A549 (cell line): ENCODE results near the gene PTGER1. TPM values are rescaled to one million over a fixed set of nuclear protein-coding genes. Genes with fewer than 3 reads are reported as not detected.

ENCODE experiments used
- ATAC-seq, 2 experiments: fragments of 200-7000 bp in 1 of 2; fragments of >200 bp in 1 of 2; cut with Nextera tagmentation in 1 of 2; cut with Tn5 transposase in 1 of 2; 3 replicates each; pipeline versions ENCODE4 v1.8.0 to v1.9.1; 2018 to 2020; ENCODE audit warnings: mild to moderate bottlenecking in 1 of 2, moderate library complexity in 1 of 2
- CTCF ChIA-PET: fragments of 300-600 bp; sonication (Branson Sonifier 250); formaldehyde crosslinking; extraction: SDS; loops from one replicate; lab custom pipeline; 2021; ENCODE audit warnings: antibody characterized with exemption, inconsistent platforms; lab: Yijun Ruan, JAX
- POLR2A ChIA-PET: fragments of 350-600 bp; formaldehyde crosslinking; extraction: SDS; loops from one replicate; lab custom pipeline; 2021; ENCODE audit warnings: antibody characterized with exemption, inconsistent platforms; lab: Yijun Ruan, JAX
- DNase-seq, 2 experiments: peaks; one replicate each; pipeline versions ENCODE4 v3.0.0 to v3.0.0-alpha.2; 2011 to 2016; ENCODE audit warnings: low read depth in 1 of 2, low spot score in 1 of 2
- FAIRE-seq: peaks from 2 replicates; lab custom pipeline; 2011; peaks lifted over from hg19 to GRCh38; lab: Jason Lieb, UNC
- H3K27ac ChIP-seq, 2 experiments: fragments of >200 bp; sonication (Bioruptor Twin); formaldehyde crosslinking; 3 replicates each; pipeline ENCODE4 v1.5.1; 2016 to 2017
- H3K4me1 ChIP-seq: fragments of >200 bp; sonication (Bioruptor Twin); formaldehyde crosslinking; 3 replicates; pipeline ENCODE4 v1.6.1; 2016
- H3K4me2 ChIP-seq: fragments of >200 bp; sonication (Bioruptor Twin); formaldehyde crosslinking; 3 replicates; pipeline ENCODE4 v1.6.1; 2016
- H3K4me3 ChIP-seq: fragments of >200 bp; sonication (Bioruptor Twin); formaldehyde crosslinking; 3 replicates; pipeline ENCODE4 v1.5.1; 2016
- H3K9me3 ChIP-seq: fragments of >200 bp; sonication (Bioruptor Twin); formaldehyde crosslinking; 3 replicates; pipeline ENCODE4 v1.6.1; 2016
- CBX8 ChIP-seq: fragments of 200-600 bp; sonication (generic); IDR thresholded peaks from 2 replicates; pipeline ENCODE4 v1.6.1; 2016
- CEBPB ChIP-seq, 2 experiments: fragments of >200 bp in 1 of 2; sonication (Bioruptor Twin) in 1 of 2; formaldehyde crosslinking in 1 of 2; IDR thresholded peaks; 2 replicates each; pipeline ENCODE4 v1.6.1; 2012 to 2016
- FOSB ChIP-seq: fragments of 250-450 bp; sonication (Bioruptor Pico); IDR thresholded peaks from 2 replicates; pipeline ENCODE4 v1.5.0; 2020; ENCODE audit warnings: mild to moderate bottlenecking, moderate library complexity
- FOSL2 ChIP-seq, 2 experiments: fragments of 450-650 bp in 1 of 2; fragments of >200 bp in 1 of 2; sonication (Bioruptor Twin) in 1 of 2; formaldehyde crosslinking; IDR thresholded peaks; 2 replicates each; pipeline versions ENCODE4 v1.5.0 to v1.6.1; 2016 to 2020; ENCODE audit warnings: mild to moderate bottlenecking in 1 of 2, moderate library complexity in 1 of 2
- HDAC2 ChIP-seq: fragments of 200-600 bp; sonication (generic); IDR thresholded peaks from 2 replicates; pipeline ENCODE4 v1.6.1; 2016
- HOXB13 ChIP-seq: fragments of 250-450 bp; sonication (Bioruptor Pico); IDR thresholded peaks from 2 replicates; pipeline ENCODE4 v1.5.0; 2020; ENCODE audit warnings: low read depth, mild to moderate bottlenecking, moderate library complexity
- HOXB5 ChIP-seq: fragments of 250-450 bp; sonication (Bioruptor Pico); IDR thresholded peaks from 2 replicates; pipeline ENCODE4 v1.5.0; 2020; ENCODE audit warnings: mild to moderate bottlenecking, moderate library complexity
- KDM1A ChIP-seq: fragments of 200-600 bp; sonication (generic); IDR thresholded peaks from 2 replicates; pipeline ENCODE4 v1.6.1; 2016; ENCODE audit warnings: low read depth, mild to moderate bottlenecking
- MAX ChIP-seq: IDR thresholded peaks from 2 replicates; pipeline ENCODE4 v1.6.1; 2012
- MAZ ChIP-seq: fragments of 150-350 bp; IDR thresholded peaks from 2 replicates; pipeline ENCODE4 v1.6.1; 2014; ENCODE audit warnings: antibody characterized with exemption, low read depth, low read length, borderline replicate concordance
- MYC ChIP-seq: IDR thresholded peaks from 2 replicates; pipeline ENCODE4 v1.6.1; 2012; ENCODE audit warnings: mild to moderate bottlenecking, inconsistent platforms, low read length, improper control_type of control experiment, borderline replicate concordance
- PBX3 ChIP-seq: IDR thresholded peaks from 2 replicates; pipeline ENCODE4 v1.6.1; 2012
- POLR2A ChIP-seq: IDR thresholded peaks from 2 replicates; pipeline ENCODE4 v1.6.1; 2012; ENCODE audit warnings: mild to moderate bottlenecking, low read length
- RAD21 ChIP-seq, 2 experiments: fragments of >200 bp in 1 of 2; sonication (Bioruptor Twin) in 1 of 2; formaldehyde crosslinking in 1 of 2; IDR thresholded peaks in 1 of 2; conservative IDR thresholded peaks in 1 of 2; 2 replicates in 1 of 2; 3 replicates in 1 of 2; pipeline ENCODE4 v1.6.1; 2012 to 2018; ENCODE audit warnings: inconsistent platforms in 1 of 2
- RCOR1 ChIP-seq: fragments of 150-350 bp; IDR thresholded peaks from 2 replicates; pipeline ENCODE4 v1.6.1; 2014; ENCODE audit warnings: antibody characterized with exemption, low read length, low read depth
- RFX5 ChIP-seq: fragments of 450-650 bp; IDR thresholded peaks from 2 replicates; pipeline ENCODE4 v1.7.1; 2014; ENCODE audit warnings: antibody characterized with exemption, mild to moderate bottlenecking, moderate library complexity
- SMC3 ChIP-seq: fragments of >200 bp; sonication (Bioruptor Twin); formaldehyde crosslinking; IDR thresholded peaks from 3 replicates; pipeline ENCODE4 v1.6.1; 2018; ENCODE audit warnings: inconsistent platforms
- SREBF2 ChIP-seq: fragments of 450-650 bp; IDR thresholded peaks from 2 replicates; pipeline ENCODE4 v1.6.1; 2014; ENCODE audit warnings: mild to moderate bottlenecking, moderate library complexity
- USF2 ChIP-seq: fragments of 450-650 bp; IDR thresholded peaks from 2 replicates; pipeline ENCODE4 v1.6.1; 2014; ENCODE audit warnings: antibody characterized with exemption
- ZFP36 ChIP-seq: fragments of 450-650 bp; IDR thresholded peaks from 2 replicates; pipeline ENCODE4 v1.6.1; 2014; ENCODE audit warnings: borderline replicate concordance; ENCODE audit not compliant: partially characterized antibody
- ZNF302 ChIP-seq: fragments of 250-450 bp; sonication (Bioruptor Pico); IDR thresholded peaks from 2 replicates; pipeline ENCODE4 v1.9.0; 2021; ENCODE audit warnings: inconsistent platforms, mild to moderate bottlenecking, moderate library complexity
- ZSCAN20 ChIP-seq: fragments of 250-450 bp; sonication (Bioruptor Pico); IDR thresholded peaks from 2 replicates; pipeline ENCODE4 v1.8.0; 2022; ENCODE audit warnings: mild to moderate bottlenecking, moderate library complexity
- WGBS: methylation state at CpG from one replicate; pipeline ENCODE4 v1.1.6; 2017; ENCODE audit errors: missing lambda C conversion rate; 5-methylcytosine and 5-hydroxymethylcytosine counted together
- polyA plus RNA-seq, 4 experiments: library from polyadenylated mRNA; depleted of rRNA in 3 of 4; stranded (reverse); fragments of >200 nt; fragmentation: RNase III in 1 of 4; extraction: RNeasy Plus Mini Kit Qiagen cat#74134 plus additional on column Dnase treatment in 1 of 4; gene quantifications; 2 replicates in 3 of 4; 3 replicates in 1 of 4; pipeline ENCODE4 v1.2.3, GENCODE V29; 2011 to 2017

PTGER1 gene
- polyA plus RNA-seq, 2 of the 4 experiments (the other 2 are of a cell fraction) = 0.06 to 0.17 TPM

- Histone ChIP-seq H3K27ac (no peak overlapping the region), H3K4me3 (no peak overlapping the region), H3K9me3 (no peaks in the 10 kb centered on the region), H3K4me2 (no peak overlapping the region), H3K4me1 (no peaks in the 10 kb centered on the region)
- DNase-seq = no peak
- no peak for FAIRE-seq
- no peak for ATAC-seq
- CTCF ChIA-PET = interaction anchor here (2.7 kb wide), 1 partner anchor 36 kb away, joined by 7 read pairs; no protein-coding TSS in a partner anchor
- 96% methylated on average over 10 of the region's 14 CpGs for WGBS
- TF ChIP-seq USF2 = no peak
- no peak for TF ChIP-seq SREBF2
- no peak for TF ChIP-seq PBX3
- TF ChIP-seq ZSCAN20 (CRISPR knock-in tag) = no peak
- no peak for TF ChIP-seq MYC
- TF ChIP-seq RCOR1 = no peak
- TF ChIP-seq POLR2A = no peak
- peak; percentile 79; the same call in 1 of the 2 replicates for TF ChIP-seq KDM1A
- TF ChIP-seq RFX5 = no peak
- POLR2A ChIA-PET = no interaction called here
Measured at GRCh38 chr19:14443632-14444216, 31.4 kb downstream of the PTGER1 start.

- FAIRE-seq = no peak
Measured at GRCh38 chr19:14442891-14443631, 32.1 kb downstream of the PTGER1 start.

GRCh38 chr19:14441041-14441938, 33.9 kb downstream of the PTGER1 start:
- TF ChIP-seq HOXB5 (CRISPR knock-in tag) (no peak), KDM1A (no peak), MAX (no peak), FOSB (CRISPR knock-in tag) (no peak), HDAC2 (no peak), ZFP36 (no peak), RAD21 (conservative IDR thresholded peaks at IDR 0.05 in 1 of 2, IDR thresholded peaks at IDR 0.05 in 1 of 2) (no peak), MAZ (no peak), ZSCAN20 (CRISPR knock-in tag) (no peak), CBX8 (no peak), ZNF302 (CRISPR knock-in tag) (no peak), HOXB13 (CRISPR knock-in tag) (no peak)
- TF ChIP-seq, all 56 proteins: peak for 0
- ChIA-PET CTCF (interaction anchor here (0.6 to 2.7 kb wide), 7 partner anchors 24 to 81 kb away, joined by 3 to 7 read pairs (median 3); no protein-coding TSS in a partner anchor), POLR2A (no interaction called here)

More at GRCh38 chr19:14442891-14443631, 32.1 kb downstream of the PTGER1 start:
- no peaks in the 10 kb centered on the region for H3K9me3 ChIP-seq
- CTCF ChIA-PET = interaction anchor here (0.9 to 2.7 kb wide), 2 partner anchors 12 to 37 kb away, joined by 3 to 7 read pairs; no protein-coding TSS in a partner anchor
- no peak overlapping the region for H3K27ac ChIP-seq
- H3K4me1 ChIP-seq = no peaks in the 10 kb centered on the region
- H3K4me2 ChIP-seq = no peak overlapping the region
- no peak for ATAC-seq
- WGBS = 86% methylated on average over 6 of the region's 16 CpGs
- POLR2A ChIA-PET = no interaction called here
- no peak overlapping the region for H3K4me3 ChIP-seq
- TF ChIP-seq SMC3 = no peak
- TF ChIP-seq CEBPB (IDR thresholded peaks at IDR 0.05) = no peak
- TF ChIP-seq MAZ = no peak
- no peak for TF ChIP-seq MAX
- no peak for TF ChIP-seq FOSL2 (IDR thresholded peaks at IDR 0.05)
- no peak for TF ChIP-seq FOSL2 (CRISPR knock-in tag; IDR thresholded peaks at IDR 0.05)
- no peak for DNase-seq

More at GRCh38 chr19:14441041-14441938, 33.9 kb downstream of the PTGER1 start:
- no peak for ATAC-seq
- DNase-seq = no peak
- Histone ChIP-seq H3K27ac (no peak overlapping the region), H3K4me2 (no peak overlapping the region), H3K4me3 (no peak overlapping the region), H3K9me3 (no peaks in the 10 kb centered on the region), H3K4me1 (no peaks in the 10 kb centered on the region)
- 97% methylated on average over 9 of the region's 34 CpGs for WGBS
- no peak for FAIRE-seq
